T-helper 22 cell (primary cell): ENCODE results near the gene ARPP19.
"Not testable (repeated sequence)": the region's sequence is repeated elsewhere in the genome, so short reads cannot be mapped to it uniquely, and the experiment has no call there.

Experiments used
- DNase-seq: peaks from one replicate; pipeline ENCODE4 v3.0.0-alpha.2; 2020; ENCODE audit warnings: low read depth

Gene ARPP19, protein sequence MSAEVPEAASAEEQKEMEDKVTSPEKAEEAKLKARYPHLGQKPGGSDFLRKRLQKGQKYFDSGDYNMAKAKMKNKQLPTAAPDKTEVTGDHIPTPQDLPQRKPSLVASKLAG

DNA sequence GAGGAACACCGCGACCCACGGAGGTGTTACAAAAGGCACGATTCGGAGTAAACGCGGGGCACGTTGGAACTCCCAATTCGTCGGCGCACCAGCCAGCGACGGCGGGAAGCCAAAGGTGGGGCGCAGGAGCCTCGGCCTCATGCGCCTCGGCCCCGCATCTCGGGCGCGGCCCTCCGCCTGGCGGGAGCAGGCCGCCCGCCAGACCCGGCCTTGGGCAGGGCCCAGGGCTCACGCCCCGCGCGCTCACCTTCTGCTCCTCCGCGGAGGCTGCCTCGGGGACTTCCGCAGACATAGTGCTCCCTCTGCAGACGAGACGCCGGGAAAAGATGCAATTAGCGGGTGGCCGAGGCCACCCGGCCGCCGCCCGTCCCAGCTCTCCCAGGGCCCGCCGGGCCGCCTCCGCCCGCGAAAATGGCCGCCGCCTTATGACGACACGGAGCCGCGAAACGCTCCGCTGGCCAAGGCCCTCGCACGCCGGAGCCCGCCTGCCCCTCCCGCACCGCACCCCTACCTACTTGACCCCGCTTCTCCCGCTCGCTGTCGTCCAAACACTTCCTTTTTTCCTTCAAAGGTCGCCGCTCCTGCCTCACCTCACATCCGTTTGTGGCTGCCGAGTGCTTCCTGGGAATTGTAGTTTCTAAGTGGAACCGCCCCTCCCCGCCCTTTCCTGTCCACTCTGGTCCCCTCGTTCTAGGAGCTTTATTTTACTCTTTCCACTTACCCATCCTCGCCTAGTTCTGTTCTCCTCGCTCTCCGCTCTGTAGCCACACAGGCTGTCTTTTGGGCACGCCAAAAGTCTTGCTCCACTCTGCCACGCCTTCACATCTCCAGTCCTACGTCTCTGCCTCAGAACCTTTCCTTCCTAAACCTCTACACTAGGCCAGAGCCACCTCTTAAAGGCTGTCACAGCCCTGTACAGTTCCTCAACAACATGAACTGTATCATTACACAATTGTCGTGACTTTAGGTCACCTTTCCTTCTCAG lies at the start of gene ARPP19:
TSS of gene ARPP19 (minus strand) at position 430 of the 985 bp plus-strand sequence. CDS start at position 292, 138 bp downstream.
- peak; percentile 70 for DNase-seq

DNA sequence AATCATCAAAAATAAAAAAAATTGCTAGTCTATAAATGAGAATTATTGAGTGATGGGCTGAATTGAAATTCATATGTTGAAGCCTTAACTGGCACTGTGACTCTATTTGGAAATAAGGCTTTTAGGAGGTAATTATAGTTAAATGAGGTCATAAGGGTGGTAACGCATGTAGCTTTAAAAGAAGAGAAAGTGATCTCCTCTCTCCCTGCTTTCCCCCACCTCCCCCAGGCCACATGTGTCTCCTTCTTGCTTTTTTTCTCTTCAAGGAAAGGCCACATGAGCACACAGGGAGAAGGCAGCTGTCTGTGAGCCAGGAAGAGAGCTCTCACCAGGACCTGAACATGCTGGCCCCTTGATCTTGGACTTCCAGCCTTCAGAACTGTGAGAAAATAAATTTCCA lies 48.2 kb upstream of the ARPP19 start:
- no peak for DNase-seq

DNA sequence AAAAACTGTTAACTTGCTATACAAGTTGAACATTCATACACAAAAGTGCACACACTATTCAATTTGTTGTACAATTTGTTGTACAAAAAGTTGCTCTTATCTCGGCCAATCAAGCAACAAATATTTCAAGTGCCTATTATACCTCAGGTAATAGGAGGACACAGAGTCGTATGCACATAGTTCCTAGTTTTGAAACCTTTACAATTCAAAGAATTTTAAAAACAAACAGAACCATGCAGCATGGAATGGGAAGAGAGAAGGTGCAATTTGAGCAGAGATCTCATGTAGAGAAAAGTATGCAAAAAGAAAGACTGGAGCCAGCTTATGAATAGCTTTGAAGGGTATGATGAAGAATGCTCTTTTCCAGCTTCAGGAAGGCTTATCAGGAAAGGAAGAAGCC lies 46.5 kb upstream of the ARPP19 start:
- DNase-seq = no peak

DNA sequence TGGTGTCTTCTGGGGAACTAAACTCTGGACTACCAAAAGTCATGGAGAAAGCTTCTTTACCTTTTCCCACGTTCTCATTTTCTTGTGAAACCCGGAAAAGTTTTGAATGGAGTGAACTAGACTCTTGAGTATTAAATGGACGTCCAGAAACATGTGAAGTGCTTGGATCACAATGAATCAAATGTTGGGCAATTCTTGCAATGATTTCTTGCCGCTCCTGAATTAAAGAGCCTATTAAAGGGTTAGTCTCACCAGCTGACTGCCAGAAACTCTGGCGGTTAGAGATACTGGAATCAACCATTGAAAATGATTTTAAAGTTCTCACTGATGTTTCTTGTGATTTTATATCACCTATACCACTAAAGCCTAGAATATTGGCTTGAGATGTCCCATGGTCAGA lies 40.8 kb upstream of the ARPP19 start:
- no peak for DNase-seq

DNA sequence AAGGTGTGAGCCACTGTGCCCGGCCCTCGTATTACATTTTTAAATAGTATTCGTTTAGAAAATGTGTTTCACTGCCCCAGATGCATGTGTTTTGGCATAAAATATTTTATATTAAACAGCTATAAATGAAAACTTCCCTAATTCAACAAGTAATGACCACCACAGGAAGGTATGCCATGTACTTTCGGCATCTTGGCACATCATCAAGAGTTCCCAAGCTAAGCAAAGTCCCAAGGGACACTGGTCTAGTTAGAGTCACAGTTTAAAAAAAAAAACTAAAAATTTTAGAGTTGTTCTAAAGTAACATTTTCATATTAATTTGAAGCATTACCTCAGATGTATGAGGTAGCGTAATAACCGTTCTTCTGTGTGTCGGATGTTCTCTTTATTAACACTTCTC lies 15.6 kb upstream of the ARPP19 start:
- DNase-seq = no peak

DNA sequence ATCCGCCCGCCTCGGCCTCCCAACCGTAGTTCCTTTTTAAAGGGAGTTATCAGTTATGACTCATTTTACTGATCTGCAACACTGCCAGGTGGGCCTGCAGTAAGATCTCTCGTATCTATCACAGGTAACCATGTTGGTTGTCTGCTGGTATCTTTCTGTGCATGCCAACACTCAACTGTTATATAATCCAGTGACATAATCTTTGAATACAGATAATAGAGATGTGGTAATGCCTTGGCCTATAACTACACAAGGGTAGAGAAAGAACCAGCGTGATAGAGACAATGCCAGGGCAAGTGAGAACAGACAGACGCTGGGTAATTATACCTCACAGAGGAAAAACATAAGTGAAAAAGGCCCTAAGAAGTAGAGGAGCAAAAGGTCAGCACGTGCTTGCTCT lies 11.0 kb upstream of the ARPP19 start:
- DNase-seq = no peak

DNA sequence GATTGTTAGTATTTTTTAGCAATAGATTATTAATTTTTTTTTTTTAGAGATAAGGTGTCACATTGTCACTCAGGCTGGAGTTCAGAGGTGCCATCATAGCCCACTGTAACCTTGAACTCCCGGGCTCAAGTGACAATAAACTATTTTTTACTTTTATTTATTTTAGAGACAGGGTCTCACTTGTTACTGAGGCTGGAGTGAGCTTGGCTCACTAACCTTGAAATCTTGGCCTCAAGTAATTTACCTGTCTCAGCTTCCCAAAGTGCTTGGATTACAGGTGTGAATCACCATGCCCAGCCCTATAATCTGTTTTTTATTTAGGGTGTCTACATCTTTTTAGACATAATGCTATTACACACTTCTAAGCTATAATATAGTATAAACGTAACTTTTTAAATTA lies 7.9 kb upstream of the ARPP19 start:
- no peak for DNase-seq

DNA sequence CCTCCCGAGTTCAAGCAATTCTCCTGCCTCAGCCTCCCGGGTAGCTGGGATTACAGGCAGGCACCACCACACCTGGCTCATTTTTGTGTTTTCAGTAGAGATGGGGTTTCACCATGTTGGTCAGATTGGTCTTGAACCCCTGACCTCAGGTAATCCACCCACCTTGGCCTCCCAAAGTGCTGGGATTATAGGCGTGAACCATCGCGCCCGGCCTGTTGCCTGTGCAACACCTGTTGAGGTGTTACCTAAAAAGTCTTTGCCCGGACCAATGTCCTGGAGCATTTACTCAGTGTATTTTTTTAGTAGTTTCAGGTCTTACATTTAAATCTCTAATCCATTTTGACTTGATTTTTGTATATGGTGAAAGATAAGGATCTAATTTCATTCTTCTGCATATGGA lies 6.7 kb upstream of the ARPP19 start:
- not testable (repeated sequence) for DNase-seq

DNA sequence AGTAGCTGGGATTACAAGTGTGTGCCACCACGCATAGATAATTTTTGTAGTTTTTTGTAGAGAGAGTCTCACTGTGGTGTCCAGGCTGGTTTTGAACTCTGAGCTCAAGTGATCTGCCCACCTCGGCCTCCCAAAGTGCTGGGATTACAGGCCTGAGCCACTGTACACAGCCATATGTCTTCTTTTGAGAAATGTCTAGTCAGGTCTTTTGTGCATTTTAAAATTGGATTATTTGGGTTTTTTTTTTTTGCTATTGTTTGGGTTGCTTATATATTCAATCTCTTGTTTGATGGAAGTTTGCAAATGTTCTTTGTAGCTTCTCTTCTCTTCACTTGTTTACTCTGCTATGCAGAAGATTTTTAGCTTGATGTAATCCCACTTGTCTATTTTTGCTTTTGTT lies 6.2 kb upstream of the ARPP19 start:
- DNase-seq = no peak

DNA sequence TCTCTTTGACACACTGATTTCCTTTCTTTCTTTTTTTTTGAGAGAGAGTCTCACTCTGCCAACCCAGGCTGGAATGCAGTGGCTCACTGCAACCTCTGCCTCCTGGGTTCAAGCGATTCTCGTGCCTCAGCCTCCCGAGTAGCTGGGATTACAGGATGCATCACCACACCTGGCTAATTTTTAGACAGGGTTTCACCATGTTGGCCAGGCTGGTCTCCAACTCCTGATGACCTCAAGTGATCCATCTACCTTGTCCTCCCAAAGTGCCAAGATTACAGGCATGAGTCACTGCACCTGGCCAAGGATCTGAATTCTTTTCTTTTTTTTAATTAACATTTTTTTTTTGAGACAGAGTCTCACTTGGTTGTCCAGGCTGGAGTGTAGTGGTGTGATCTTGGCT lies 5.8 kb upstream of the ARPP19 start:
- not testable (repeated sequence) for DNase-seq

DNA sequence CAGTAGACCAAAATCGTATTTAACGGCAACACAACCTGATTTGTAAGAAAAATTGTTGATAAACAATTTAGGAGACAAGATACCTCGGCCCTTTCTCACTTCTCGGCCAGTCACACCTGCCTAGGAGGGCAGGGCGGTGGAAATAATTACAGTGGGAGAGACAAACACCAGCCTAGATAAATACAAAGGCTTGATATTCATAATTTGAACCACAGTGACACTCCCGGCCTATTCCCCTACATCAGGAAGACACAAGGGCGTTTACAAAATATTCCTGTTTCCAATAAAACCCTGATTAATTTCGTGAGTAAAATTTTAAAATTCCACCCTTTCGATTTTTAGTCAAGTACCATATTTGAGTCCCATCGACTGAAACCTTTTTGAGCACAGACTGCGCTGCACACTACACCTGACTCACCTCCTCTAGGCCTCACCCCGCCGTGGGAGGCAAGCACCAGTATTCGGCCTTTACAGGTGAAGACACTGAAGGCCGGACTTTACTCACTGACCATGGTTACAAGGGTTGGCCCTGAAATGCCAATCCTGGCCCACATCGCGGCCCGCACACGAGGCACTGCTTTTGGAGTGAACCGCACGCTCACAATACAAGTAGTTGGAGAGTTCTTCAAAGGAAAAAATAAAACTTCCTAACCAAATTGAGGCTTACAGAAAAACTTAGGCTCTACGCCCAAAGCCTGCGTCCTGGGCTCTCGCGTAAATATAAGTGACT lies 794 bp downstream of the ARPP19 start:
- DNase-seq = peak; percentile 8

DNA sequence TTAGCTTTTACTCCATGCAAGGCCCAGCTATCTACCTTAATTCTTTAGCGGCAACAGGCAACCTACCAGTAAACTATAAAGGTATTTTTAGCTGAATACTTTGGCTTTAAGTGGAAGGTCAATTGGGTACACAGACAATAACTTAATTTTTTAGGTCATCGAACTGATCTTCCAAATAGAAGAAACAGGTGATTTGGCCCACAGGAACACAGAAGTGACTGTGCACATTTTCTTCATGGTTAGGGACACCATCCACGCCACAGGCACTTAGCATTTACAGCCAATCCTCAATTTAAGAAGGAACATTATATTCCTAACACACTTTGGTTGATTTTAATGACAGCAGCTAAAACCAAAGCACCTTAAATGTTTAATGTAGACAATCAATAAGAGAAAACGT lies 1.9 kb downstream of the ARPP19 start:
- no peak for DNase-seq

DNA sequence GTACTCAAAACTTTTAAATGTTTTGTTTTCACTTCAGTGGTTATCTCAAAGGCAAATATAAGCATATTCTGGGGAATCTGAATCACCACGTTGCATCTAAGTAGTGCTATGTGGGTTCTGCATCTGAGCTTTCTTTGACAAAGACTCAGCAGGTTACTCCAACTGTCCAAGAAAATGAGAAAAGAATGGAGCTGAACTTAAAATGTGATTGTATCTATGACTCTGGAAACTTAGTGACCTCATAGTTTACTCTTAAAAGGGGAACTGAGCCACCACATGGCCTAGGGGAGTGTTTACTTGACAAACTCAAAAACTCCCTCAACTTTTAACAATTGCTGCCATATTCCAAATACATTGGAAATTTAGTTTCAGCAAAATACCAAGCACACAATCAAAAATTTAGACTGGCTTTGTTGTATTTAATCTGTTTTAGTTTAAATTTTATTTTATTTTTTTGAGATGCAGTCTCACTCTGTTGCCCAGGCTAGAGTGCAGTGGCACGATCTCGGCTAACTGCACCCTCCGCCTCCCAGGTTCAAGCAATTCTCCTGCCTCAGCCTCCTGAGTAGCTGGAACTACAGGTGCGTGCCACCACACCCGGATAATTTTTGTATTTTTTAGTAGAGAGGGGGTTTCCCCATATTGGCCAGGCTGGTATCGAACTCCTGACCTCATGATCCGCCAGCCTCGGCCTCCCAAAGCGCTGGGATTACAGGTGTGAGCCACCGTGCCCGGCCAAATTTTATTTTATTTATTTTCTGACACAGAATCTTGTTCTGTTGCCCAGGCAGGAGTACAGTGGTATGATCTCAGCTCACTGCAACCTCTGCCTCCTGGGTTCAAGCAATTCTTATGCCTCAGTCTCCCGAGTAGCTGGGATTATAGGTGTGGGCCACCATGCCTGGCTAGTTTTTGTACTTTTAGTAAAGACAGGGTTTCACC lies 3.1 kb downstream of the ARPP19 start:
- DNase-seq = not testable (repeated sequence)

DNA sequence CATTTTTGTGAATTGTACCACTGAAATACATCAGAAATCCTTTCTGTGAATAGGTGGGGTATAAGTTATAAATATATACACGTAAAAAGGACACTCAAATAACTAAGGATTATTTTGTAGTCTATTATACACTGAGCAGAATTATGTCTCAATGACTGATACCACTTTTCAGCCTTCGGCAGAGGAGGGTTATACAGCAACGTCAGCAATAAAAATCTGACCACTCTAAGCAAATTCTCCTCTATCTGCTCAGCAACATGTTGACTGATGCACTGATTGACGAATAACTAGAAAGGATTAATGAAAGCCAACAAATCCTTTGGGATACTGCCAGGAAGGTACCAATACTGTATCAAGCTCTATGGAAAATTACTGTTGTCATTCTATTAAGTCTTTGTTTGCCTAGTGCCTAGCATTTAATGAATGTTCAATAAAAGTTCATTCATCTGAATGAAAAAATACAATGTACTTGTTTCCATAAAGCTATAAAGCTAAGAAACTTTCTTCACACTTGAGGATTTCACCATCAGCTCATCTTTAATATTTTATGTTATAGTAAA lies 5.2 kb downstream of the ARPP19 start:
- no peak for DNase-seq

DNA sequence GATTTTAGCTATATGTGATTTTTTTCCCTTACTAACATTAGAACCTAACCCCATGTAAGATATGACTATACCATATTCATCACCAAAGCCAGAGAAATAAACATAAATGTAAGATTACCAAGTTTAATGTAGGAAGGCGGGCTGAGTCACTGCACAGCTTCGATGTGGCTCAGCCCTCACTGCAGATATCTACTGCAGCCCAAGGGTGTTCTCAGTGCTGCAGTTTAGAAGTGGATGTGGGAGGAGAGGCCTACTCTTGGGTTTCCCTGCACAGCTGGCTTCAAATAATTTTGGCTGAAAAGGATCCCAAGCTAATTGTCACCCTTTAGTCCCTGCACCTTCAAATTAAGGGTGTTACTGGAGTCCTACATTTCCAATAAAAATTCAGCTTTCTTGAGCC lies 9.3 kb downstream of the ARPP19 start:
- DNase-seq = no peak

DNA sequence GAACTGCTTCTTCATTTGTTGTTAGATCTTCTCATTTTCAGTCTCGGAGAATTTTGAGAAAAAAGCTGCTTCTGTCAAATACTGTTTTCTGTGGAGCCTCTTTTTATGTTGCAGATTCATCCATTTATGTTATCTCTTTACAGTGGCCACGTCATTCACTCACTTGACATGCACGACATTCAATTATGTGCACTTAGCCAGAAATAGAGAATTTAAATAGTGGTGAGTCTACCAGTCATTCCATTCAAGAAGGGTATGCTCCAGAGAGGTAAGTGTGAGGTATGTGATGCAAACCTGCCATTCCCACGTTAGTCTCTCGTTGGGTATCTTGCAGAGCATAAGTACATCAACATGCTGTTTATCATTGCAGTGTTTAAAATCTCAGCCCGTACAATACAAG lies 9.8 kb downstream of the ARPP19 start:
- DNase-seq = no peak

DNA sequence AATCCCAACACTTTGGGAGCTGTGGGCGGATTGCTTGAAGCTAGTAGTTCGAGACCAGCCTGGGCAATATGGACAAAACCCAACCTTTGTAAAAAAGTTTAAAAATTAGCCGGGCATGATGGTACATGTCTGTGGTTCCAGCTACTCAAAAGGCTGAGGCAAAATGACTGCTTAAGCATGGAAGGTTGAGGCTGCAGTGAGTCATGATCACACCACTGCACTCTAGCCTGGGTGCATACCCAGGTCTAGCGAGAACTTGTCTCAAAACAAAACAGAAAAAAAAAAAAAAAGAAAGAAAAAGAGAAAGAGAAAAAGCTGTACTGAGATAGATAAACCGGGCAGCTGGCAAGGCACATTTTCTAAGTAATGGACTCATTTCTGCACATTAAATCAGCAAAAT lies 10.6 kb downstream of the ARPP19 start:
- DNase-seq = peak; percentile 3

DNA sequence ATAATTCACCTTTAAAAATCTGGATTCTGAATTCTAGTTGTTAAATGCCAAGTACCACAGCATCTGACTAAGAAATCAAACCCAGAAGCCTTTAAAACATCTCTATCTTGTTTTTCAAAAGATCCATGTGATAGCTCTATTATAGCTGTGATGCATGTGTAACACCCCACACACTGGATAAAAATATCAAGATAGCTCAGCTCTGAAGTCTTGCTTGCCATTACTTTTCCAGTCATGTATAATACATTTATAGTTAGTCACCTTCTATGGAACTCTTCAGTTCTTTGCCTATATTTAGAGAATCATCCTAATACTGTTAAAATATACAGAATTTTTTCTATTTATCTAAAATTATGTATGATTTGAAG lies 11.6 kb downstream of the ARPP19 start:
- DNase-seq = no peak

DNA sequence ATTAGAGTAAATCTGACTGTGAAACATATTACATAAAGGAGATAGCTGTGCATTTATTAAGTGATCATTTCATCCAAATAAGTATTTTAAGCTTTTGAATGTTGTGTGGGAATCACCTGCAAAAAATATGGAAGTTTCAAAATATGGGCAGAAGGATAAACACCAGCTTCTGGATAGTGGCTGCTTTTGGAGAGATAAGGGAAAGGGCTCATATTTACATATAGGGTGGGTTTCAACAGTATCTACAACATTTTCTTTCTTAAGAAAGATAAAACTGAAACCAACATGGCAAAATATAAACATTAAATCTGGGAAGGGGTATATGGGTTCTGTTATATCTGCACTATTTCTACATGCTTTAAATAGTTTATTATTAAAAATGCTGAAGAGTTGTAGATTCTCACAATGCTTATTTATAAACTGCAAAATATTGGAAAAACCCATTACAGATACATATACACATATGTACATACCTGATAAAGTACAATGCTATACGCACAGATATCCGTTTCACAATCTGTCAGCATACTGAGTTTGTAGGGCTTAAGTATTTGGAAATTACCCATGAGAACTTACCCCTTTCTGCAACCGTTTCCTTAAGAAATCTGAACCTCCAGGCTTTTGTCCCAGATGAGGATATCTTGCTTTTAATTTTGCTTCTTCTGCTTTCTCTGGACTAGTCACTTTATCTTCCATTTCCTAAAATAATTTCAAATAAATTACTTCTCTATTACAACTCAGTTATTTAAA lies 12.1 kb downstream of the ARPP19 start:
- no peak for DNase-seq

DNA sequence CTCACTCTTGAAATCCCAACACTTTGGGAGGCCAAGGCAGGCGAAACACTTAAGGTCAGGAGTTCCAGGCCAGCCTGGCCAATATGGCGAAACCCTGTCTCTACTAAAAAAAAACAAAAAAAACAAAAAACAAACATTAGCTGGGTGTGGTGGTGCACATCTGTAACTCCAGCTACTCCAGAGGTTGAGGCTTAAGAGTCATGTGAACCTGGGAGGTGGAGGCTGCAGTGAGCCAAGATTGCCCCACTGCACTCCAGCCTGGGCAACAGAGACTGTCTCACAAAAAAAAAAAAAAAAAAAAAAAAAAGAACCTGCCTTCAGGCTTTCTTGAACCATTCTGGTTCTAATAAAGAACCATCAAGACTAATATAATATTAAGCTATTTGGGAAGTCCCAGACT lies 16.5 kb downstream of the ARPP19 start:
- DNase-seq = no peak

DNA sequence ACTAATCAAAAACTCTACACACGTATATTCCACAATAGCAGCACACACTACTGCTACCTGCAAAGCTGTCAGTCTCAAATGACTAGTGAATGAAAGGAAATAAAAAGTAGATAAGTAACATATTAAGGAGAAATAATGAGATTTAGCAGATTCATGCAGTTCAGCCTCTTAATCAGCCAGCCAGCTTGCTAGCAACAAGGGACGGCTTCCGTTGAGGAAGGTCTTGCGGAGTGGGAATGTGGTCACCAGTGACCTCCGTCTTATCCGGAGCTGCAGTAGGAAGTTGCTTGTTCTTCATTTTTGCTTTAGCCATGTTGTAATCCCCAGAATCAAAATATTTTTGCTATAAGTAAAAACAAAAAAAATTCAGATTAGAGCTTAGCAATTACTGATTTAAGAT lies 17.1 kb downstream of the ARPP19 start:
- no peak for DNase-seq
